OCI-LY3 (cell line): ENCODE measurements around the gene SDSL.
A peak's percentile ranks its signal among the peaks of the same experiment; 100 is the strongest.

Experiments
- H2AFZ ChIP-seq: fragments of 200-600, 300-600 bp; shearing (Covaris generic); 2 replicates; pipeline ENCODE4 v1.6.0; 2014; ENCODE audit warnings: antibody characterized with exemption, low read depth, low read length
- H3K27ac ChIP-seq: fragments of 200-600, 300-600 bp; sonication (generic); 2 replicates; pipeline ENCODE4 v1.5.1; 2014; ENCODE audit warnings: mild to moderate bottlenecking, low read length, moderate library complexity, mixed read lengths
- H3K27me3 ChIP-seq: fragments of 200-600, 300-600 bp; sonication (generic); 2 replicates; pipeline ENCODE4 v1.6.1; 2014; ENCODE audit warnings: low read depth, low read length, mixed read lengths
- H3K36me3 ChIP-seq: fragments of 200-600, 300-600 bp; sonication (generic); replicated peaks from 2 replicates; pipeline ENCODE3; 2014; ENCODE audit warnings: low read depth, low read length, mixed read lengths
- H3K4me1 ChIP-seq: fragments of 300-600, 200-600 bp; sonication (generic); 2 replicates; pipeline ENCODE4 v1.6.1; 2014; ENCODE audit warnings: low read length, mixed read lengths
- H3K4me2 ChIP-seq: fragments of 200-600, 300-600 bp; sonication (generic); 2 replicates; pipeline ENCODE4 v1.6.1; 2014; ENCODE audit warnings: low read length, mixed read lengths
- H3K4me3 ChIP-seq: fragments of 300-600, 200-600 bp; sonication (generic); 2 replicates; pipeline ENCODE4 v1.5.1; 2014; ENCODE audit warnings: antibody characterized with exemption, mild to moderate bottlenecking, low read length, moderate library complexity
- H3K79me2 ChIP-seq: fragments of 300-600, 200-600 bp; shearing (Covaris generic); 2 replicates; pipeline ENCODE4 v1.6.1; 2014; ENCODE audit warnings: mild to moderate bottlenecking, low read length, mixed read lengths
- H3K9ac ChIP-seq: fragments of 300-600, 200-600 bp; shearing (Covaris generic); 2 replicates; pipeline ENCODE4 v1.6.0; 2014; ENCODE audit warnings: mild to moderate bottlenecking, low read length, moderate library complexity
- H3K9me3 ChIP-seq: fragments of 200-600, 300-600 bp; shearing (Covaris generic); 2 replicates; pipeline ENCODE4 v1.6.1; 2014; ENCODE audit warnings: low read length, mixed read lengths; ENCODE audit not compliant: insufficient read depth
- H4K20me1 ChIP-seq: fragments of 200-600, 300-600 bp; sonication (generic); 2 replicates; pipeline ENCODE4 v1.6.1; 2016; ENCODE audit warnings: low read length, mixed read lengths; ENCODE audit not compliant: insufficient read depth
- CTCF ChIP-seq: fragments of 200-600, 300-600 bp; sonication (generic); IDR thresholded peaks from 2 replicates; pipeline ENCODE4 v1.5.1; 2014; ENCODE audit warnings: antibody characterized with exemption, low read length, low read depth
- EZH2phosphoT487 ChIP-seq: fragments of 200-600 bp; shearing (Covaris generic); IDR thresholded peaks from 2 replicates; pipeline ENCODE4 v1.6.1; 2018; ENCODE audit warnings: antibody characterized with exemption, mixed run types, low read depth

The SDSL gene

DNA sequence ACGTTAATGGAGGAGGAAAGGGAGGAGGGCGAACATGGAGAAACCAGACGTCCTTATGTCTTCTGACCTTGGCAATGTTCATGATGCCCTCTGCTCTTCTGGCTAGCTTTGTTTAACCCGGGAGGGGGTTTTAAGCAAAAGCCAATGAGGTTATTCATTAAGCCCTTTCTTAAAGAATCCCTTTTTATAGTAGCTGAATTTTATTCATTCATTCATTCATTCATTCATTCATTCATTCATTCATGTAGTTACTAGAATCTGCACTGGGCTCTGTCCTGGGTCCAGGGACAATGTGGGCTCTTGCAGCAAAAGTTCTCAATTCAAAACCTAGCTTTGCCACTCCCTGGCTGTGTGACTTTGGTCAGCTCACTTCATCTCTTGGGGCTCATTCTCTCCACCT is 35.5 kb downstream of the SDSL start:
- H3K4me2 ChIP-seq: no peak overlapping the region
- no peaks in the 10 kb centered on the region for H4K20me1 ChIP-seq
- H3K9ac ChIP-seq: no peak overlapping the region
- H3K4me3 ChIP-seq: no peak overlapping the region
- H2AFZ ChIP-seq: no peak overlapping the region
- no peaks in the 10 kb centered on the region for H3K79me2 ChIP-seq
- no peak for TF ChIP-seq EZH2phosphoT487
- TF ChIP-seq CTCF: no peak
- peaks cover 17% of the 10 kb centered on the region; the same call in 1 of the 2 replicates for H3K27me3 ChIP-seq
- H3K36me3 ChIP-seq: no peaks in the 10 kb centered on the region
- H3K27ac ChIP-seq: no peak overlapping the region
- no peaks in the 10 kb centered on the region for H3K9me3 ChIP-seq
- H3K4me1 ChIP-seq: peaks cover 15% of the 10 kb centered on the region

- no peak overlapping the region for H3K4me2 ChIP-seq
- H2AFZ ChIP-seq: no peak overlapping the region
- H3K9ac ChIP-seq: no peak overlapping the region
- H4K20me1 ChIP-seq: no peaks in the 10 kb centered on the region
- H3K27me3 ChIP-seq: peaks cover 13% of the 10 kb centered on the region; the same call in 1 of the 2 replicates
- peaks cover 15% of the 10 kb centered on the region for H3K4me1 ChIP-seq
- no peaks in the 10 kb centered on the region for H3K9me3 ChIP-seq
- no peaks in the 10 kb centered on the region for H3K79me2 ChIP-seq
- no peaks in the 10 kb centered on the region for H3K36me3 ChIP-seq
- TF ChIP-seq CTCF: no peak
- TF ChIP-seq EZH2phosphoT487: no peak
- H3K4me3 ChIP-seq: no peak overlapping the region
- no peak overlapping the region for H3K27ac ChIP-seq
These were observed 37.8 kb downstream of the SDSL start for GRCh38 chr12:113459981-113460380.

DNA sequence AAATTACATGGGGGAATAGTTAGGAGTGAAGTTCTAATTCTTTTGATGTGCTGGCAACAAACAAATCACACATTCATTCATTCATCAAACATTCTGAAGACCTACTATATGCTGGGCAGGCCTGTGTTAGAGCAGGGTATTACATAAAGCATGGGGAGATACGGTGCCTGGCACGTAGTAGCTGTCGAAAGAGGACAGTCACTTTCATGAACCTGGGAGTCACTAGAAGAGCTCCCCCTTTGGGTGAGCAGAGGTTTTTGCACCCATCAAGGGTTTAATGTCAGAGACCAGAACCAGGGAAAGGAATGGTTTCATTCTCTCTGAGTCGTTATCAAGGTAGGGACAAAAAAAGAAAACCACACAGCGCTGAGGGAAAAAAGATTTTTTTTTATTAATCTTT is 39.5 kb downstream of the SDSL start:
- H3K4me3 ChIP-seq: no peak overlapping the region
- H3K79me2 ChIP-seq: no peaks in the 10 kb centered on the region
- H2AFZ ChIP-seq: no peak overlapping the region
- TF ChIP-seq EZH2phosphoT487: no peak
- TF ChIP-seq CTCF: peak; percentile 63
- H3K4me2 ChIP-seq: no peak overlapping the region
- H3K27ac ChIP-seq: no peak overlapping the region
- peaks cover 8% of the 10 kb centered on the region for H3K4me1 ChIP-seq
- no peak overlapping the region for H3K9ac ChIP-seq
- peaks cover 13% of the 10 kb centered on the region; the same call in 1 of the 2 replicates for H3K27me3 ChIP-seq
- H3K9me3 ChIP-seq: no peaks in the 10 kb centered on the region
- no peaks in the 10 kb centered on the region for H3K36me3 ChIP-seq
- no peaks in the 10 kb centered on the region for H4K20me1 ChIP-seq

- Histone ChIP-seq H3K9me3 (no peaks in the 10 kb centered on the region), H3K27ac (no peak overlapping the region), H4K20me1 (no peaks in the 10 kb centered on the region), H3K79me2 (no peaks in the 10 kb centered on the region), H2AFZ (no peak overlapping the region), H3K4me2 (no peak overlapping the region), H3K27me3 (peaks cover 13% of the 10 kb centered on the region; the same call in 1 of the 2 replicates), H3K9ac (no peak overlapping the region), H3K4me3 (no peak overlapping the region), H3K36me3 (no peaks in the 10 kb centered on the region), H3K4me1 (peaks cover 2% of the 10 kb centered on the region)
- peak; percentile 38 for TF ChIP-seq CTCF
- TF ChIP-seq EZH2phosphoT487: no peak
These were observed 40.1 kb downstream of the SDSL start for GRCh38 chr12:113462117-113462774.
